Endothelial cell of umbilical vein (primary cell): ENCODE results near the gene WDFY3.

Source experiments
- CTCF ChIP-seq, 2 donors: IDR thresholded peaks; 1 replicate in 1 of 2; 2 replicates in 1 of 2; pipeline ENCODE4 v1.5.1; 2011; ENCODE audit warnings: low read length in 2 of 2, mild to moderate bottlenecking in 2 of 2, moderate library complexity in 2 of 2, control low read depth in 1 of 2, inconsistent platforms in 1 of 2, low read depth in 1 of 2; ENCODE audit not compliant: insufficient read depth in 1 of 2; ENCODE audit errors: extremely low read depth in 1 of 2
- MYC ChIP-seq: IDR thresholded peaks from one replicate; pipeline ENCODE4 v1.6.1; 2011; ENCODE audit warnings: mild to moderate bottlenecking, low read depth, low read length
- POLR2AphosphoS5 ChIP-seq: IDR thresholded peaks from 2 replicates; pipeline ENCODE4 v1.6.1; 2012; ENCODE audit warnings: low read depth, mild to moderate bottlenecking, control low read depth, low read length, moderate library complexity; ENCODE audit not compliant: insufficient read depth

GRCh38 chr4:84730375-84730774 is 236.1 kb downstream of the WDFY3 start:
- TF ChIP-seq CTCF (IDR thresholded peaks at IDR 0.05; ENCODE audit: extremely low read depth in 1 of 2, insufficient read depth in 1 of 2, low read depth in 1 of 2, low read length in 2 of 2), result no peak
- no peak for TF ChIP-seq MYC
- no peak for TF ChIP-seq POLR2AphosphoS5
